SU-DHL-6 (cell line): ENCODE results near the gene ZNF335.
"Not testable (repeated sequence)": the region's sequence is repeated elsewhere in the genome, so short reads cannot be mapped to it uniquely, and the experiment has no call there.

Source experiments
- H2AFZ ChIP-seq: fragments of 200-600 bp; sonication (generic); 2 replicates; pipeline ENCODE4 v1.6.1; 2014; ENCODE audit warnings: low read depth, mild to moderate bottlenecking, moderate library complexity, mixed read lengths, antibody characterized with exemption, low read length; ENCODE audit not compliant: severe bottlenecking
- H3F3A ChIP-seq: fragments of 200-600 bp; shearing (Covaris generic); 2 replicates; pipeline ENCODE4 v1.6.0; 2016; ENCODE audit warnings: antibody characterized with exemption, mild to moderate bottlenecking; ENCODE audit not compliant: insufficient read depth
- H3K27ac ChIP-seq: fragments of 200-600 bp; sonication (generic); 2 replicates; pipeline ENCODE4 v1.5.1; 2016; ENCODE audit warnings: low read depth, mild to moderate bottlenecking, low read length, moderate library complexity, mixed read lengths
- H3K27me3 ChIP-seq: fragments of 200-600 bp; sonication (generic), shearing (Covaris generic); 2 replicates; pipeline ENCODE4 v1.6.0; 2014; ENCODE audit warnings: mild to moderate bottlenecking, low read length
- H3K36me3 ChIP-seq: fragments of 200-600 bp; sonication (generic); 2 replicates; pipeline ENCODE4 v1.6.1; 2014; ENCODE audit warnings: mild to moderate bottlenecking, low read length, mixed read lengths
- H3K4me2 ChIP-seq: fragments of 300-600, 200-600 bp; shearing (Covaris generic), sonication (generic); 2 replicates; pipeline ENCODE4 v1.6.0; 2014; ENCODE audit warnings: low read length, low read depth, mild to moderate bottlenecking; ENCODE audit not compliant: poor library complexity, severe bottlenecking
- H3K4me3 ChIP-seq: fragments of 200-600 bp; sonication (generic); 2 replicates; pipeline ENCODE4 v1.5.1; 2014; ENCODE audit warnings: antibody characterized with exemption, low read length, mild to moderate bottlenecking, mixed read lengths; ENCODE audit not compliant: insufficient read depth, poor library complexity, severe bottlenecking
- H3K79me2 ChIP-seq: fragments of 200-600 bp; sonication (generic); 2 replicates; pipeline ENCODE4 v1.6.1; 2014; ENCODE audit warnings: mild to moderate bottlenecking, low read length, moderate library complexity; ENCODE audit not compliant: insufficient read depth
- H3K9ac ChIP-seq: fragments of 200-600 bp; sonication (generic); 2 replicates; pipeline ENCODE4 v1.7.0; 2014; ENCODE audit warnings: mild to moderate bottlenecking, low read length
- H3K9me2 ChIP-seq: fragments of 200-600 bp; sonication (generic); replicated peaks from 2 replicates; pipeline ENCODE4 v1.6.1; 2014; ENCODE audit warnings: low read length; ENCODE audit not compliant: insufficient read depth
- H3K9me3 ChIP-seq: fragments of 200-600 bp; sonication (generic); 2 replicates; pipeline ENCODE4 v1.6.1; 2014; ENCODE audit warnings: low read length, mixed read lengths; ENCODE audit not compliant: insufficient read depth
- H4K20me1 ChIP-seq: fragments of 200-600 bp; sonication (generic); 2 replicates; pipeline ENCODE4 v1.6.1; 2014; ENCODE audit warnings: low read depth, mild to moderate bottlenecking, antibody characterized with exemption, low read length, moderate library complexity, mixed read lengths
- EZH2phosphoT487 ChIP-seq: fragments of 200-600 bp; sonication (generic), shearing (Covaris generic); conservative IDR thresholded peaks from 2 replicates; pipeline ENCODE4 v1.6.1; 2018; ENCODE audit warnings: mild to moderate bottlenecking, antibody characterized with exemption, low read length, moderate library complexity, mixed read lengths
- TF ChIP-seq, protein P1 (sequence below): fragments of 200-600 bp; sonication (generic); IDR thresholded peaks from one replicate; pipeline ENCODE4 v1.5.1; 2017; ENCODE audit warnings: antibody characterized with exemption, mild to moderate bottlenecking, low read length, moderate library complexity; ENCODE audit not compliant: insufficient read depth, poor library complexity, severe bottlenecking

The ZNF335 gene

GRCh38 chr20:45905505-45906079 is 66.4 kb downstream of the ZNF335 start:
- H3K4me3 ChIP-seq: no peak overlapping the region
- no peak overlapping the region for H3K4me2 ChIP-seq
- no peak overlapping the region for H3K9ac ChIP-seq
- no peaks in the 10 kb centered on the region for H3K27me3 ChIP-seq
- no peaks in the 10 kb centered on the region for H3K79me2 ChIP-seq
- no peaks in the 10 kb centered on the region for H3K9me3 ChIP-seq
- no peak overlapping the region for H2AFZ ChIP-seq
- no peaks in the 10 kb centered on the region for H4K20me1 ChIP-seq
- H3F3A ChIP-seq: no peaks in the 10 kb centered on the region
- no peak overlapping the region for H3K27ac ChIP-seq
- H3K36me3 ChIP-seq: no peaks in the 10 kb centered on the region
- no peaks in the 10 kb centered on the region for H3K9me2 ChIP-seq
- TF ChIP-seq EZH2phosphoT487: no peak
- TF ChIP-seq, protein P1, sequence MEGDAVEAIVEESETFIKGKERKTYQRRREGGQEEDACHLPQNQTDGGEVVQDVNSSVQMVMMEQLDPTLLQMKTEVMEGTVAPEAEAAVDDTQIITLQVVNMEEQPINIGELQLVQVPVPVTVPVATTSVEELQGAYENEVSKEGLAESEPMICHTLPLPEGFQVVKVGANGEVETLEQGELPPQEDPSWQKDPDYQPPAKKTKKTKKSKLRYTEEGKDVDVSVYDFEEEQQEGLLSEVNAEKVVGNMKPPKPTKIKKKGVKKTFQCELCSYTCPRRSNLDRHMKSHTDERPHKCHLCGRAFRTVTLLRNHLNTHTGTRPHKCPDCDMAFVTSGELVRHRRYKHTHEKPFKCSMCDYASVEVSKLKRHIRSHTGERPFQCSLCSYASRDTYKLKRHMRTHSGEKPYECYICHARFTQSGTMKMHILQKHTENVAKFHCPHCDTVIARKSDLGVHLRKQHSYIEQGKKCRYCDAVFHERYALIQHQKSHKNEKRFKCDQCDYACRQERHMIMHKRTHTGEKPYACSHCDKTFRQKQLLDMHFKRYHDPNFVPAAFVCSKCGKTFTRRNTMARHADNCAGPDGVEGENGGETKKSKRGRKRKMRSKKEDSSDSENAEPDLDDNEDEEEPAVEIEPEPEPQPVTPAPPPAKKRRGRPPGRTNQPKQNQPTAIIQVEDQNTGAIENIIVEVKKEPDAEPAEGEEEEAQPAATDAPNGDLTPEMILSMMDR: no peak

- H3K79me2 ChIP-seq: no peaks in the 10 kb centered on the region
- H3K9me2 ChIP-seq: no peaks in the 10 kb centered on the region
- no peak overlapping the region for H3K27ac ChIP-seq
- H3K9me3 ChIP-seq: no peaks in the 10 kb centered on the region
- no peaks in the 10 kb centered on the region for H3F3A ChIP-seq
- no peak overlapping the region for H3K4me2 ChIP-seq
- H4K20me1 ChIP-seq: no peaks in the 10 kb centered on the region
- H3K36me3 ChIP-seq: no peaks in the 10 kb centered on the region
- H3K27me3 ChIP-seq: no peaks in the 10 kb centered on the region
- no peak overlapping the region for H3K9ac ChIP-seq
- H2AFZ ChIP-seq: no peak overlapping the region
- no peak overlapping the region for H3K4me3 ChIP-seq
- TF ChIP-seq EZH2phosphoT487: no peak
- TF ChIP-seq, protein P1: no peak
These were observed 67.2 kb downstream of the ZNF335 start for GRCh38 chr20:45904583-45905504.

GRCh38 chr20:45902199-45902701 is 69.8 kb downstream of the ZNF335 start:
- Histone ChIP-seq H3K4me2 (no peak overlapping the region), H3K9me3 (no peaks in the 10 kb centered on the region), H2AFZ (no peak overlapping the region), H4K20me1 (no peaks in the 10 kb centered on the region), H3F3A (no peaks in the 10 kb centered on the region), H3K9ac (no peak overlapping the region), H3K27me3 (no peaks in the 10 kb centered on the region), H3K4me3 (no peak overlapping the region), H3K79me2 (no peaks in the 10 kb centered on the region), H3K36me3 (no peaks in the 10 kb centered on the region), H3K9me2 (no peaks in the 10 kb centered on the region), H3K27ac (no peak overlapping the region)
- no peak for TF ChIP-seq EZH2phosphoT487
- TF ChIP-seq, protein P1: no peak

- not testable (repeated sequence) for H3K4me3 ChIP-seq, H3K4me2 ChIP-seq, H3K79me2 ChIP-seq, H3K9ac ChIP-seq, H3K9me3 ChIP-seq, H4K20me1 ChIP-seq, H3F3A ChIP-seq, H3K9me2 ChIP-seq, H3K27me3 ChIP-seq, H3K36me3 ChIP-seq, H3K27ac ChIP-seq, H2AFZ ChIP-seq
These were observed 70.7 kb downstream of the ZNF335 start for GRCh38 chr20:45901332-45901731.
